ENCODE measurements around the gene OR14C36.
"Not testable (repeated sequence)": the region's sequence is repeated elsewhere in the genome, so short reads cannot be mapped to it uniquely, and the experiment has no call there.

OR14C36 gene, protein sequence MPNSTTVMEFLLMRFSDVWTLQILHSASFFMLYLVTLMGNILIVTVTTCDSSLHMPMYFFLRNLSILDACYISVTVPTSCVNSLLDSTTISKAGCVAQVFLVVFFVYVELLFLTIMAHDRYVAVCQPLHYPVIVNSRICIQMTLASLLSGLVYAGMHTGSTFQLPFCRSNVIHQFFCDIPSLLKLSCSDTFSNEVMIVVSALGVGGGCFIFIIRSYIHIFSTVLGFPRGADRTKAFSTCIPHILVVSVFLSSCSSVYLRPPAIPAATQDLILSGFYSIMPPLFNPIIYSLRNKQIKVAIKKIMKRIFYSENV

GRCh38 chr1:248348475-248348874, at the start of gene OR14C36:
OR14C36 (plus strand) TSS chr1:248348775; CDS start chr1:248348775, 0 bp downstream.
- Histone ChIP-seq H3K27ac (no peak within 1 kb of the TSS), H3K4me3 (no peak within 1 kb of the TSS)

- H3K4me3 ChIP-seq: no peak within 1 kb of the TSS
- H3K27ac ChIP-seq: no peak within 1 kb of the TSS
These were observed 45.3 kb upstream of the OR14C36 start, which contains the start of gene OR2T12 for GRCh38 chr1:248303324-248303723. OR2T12 (minus strand) TSS chr1:248303424; CDS start chr1:248295578, 7,846 bp downstream.

DNA sequence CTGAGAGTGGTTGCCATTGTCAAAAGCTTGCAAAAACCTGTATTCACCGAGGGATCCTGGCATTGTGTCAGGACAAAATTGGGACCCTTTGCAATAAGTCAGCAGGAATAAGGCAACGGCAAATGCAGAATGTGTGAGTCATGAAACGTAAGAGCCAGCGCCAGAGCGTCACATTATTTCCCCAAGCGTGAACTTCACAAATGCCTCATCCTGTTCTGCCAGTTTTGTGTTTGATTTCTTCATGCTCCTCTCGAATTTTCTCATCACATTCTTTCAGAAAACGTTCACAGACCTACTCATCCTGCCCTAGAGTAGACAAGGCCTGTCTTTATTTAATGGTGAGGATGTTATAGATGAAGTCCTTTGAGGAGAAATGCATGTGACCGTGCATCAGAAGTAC, 42.9 kb upstream of the OR14C36 start:
- H3K27ac ChIP-seq, H3K4me3 ChIP-seq: not testable (repeated sequence)

GRCh38 chr1:248306103-248306502, 42.5 kb upstream of the OR14C36 start:
- no peak overlapping the region for H3K4me3 ChIP-seq
- no peak overlapping the region for H3K27ac ChIP-seq

GRCh38 chr1:248306740-248307139, 41.8 kb upstream of the OR14C36 start:
- H3K27ac ChIP-seq, H3K4me3 ChIP-seq: not testable (repeated sequence)

DNA sequence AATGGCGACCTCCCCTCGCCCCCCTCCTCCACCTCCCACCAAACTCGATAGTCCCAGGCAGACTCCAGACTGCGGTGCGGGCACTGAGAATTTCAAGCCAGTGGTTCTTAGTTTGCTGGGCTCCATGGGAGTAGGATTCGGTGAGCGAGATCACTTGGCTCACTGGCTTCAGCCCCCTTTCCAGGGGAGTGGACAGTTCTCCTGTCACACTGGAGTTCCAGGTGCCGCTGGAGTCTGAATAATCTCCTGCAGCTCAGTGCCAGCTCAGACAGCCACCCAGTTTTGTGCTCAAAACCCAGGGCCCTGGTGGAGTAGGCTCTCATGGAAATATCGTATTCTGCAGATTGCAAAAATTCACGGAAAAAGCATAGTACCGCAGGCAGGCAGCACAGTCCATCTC, 31.8 kb upstream of the OR14C36 start:
- no peak overlapping the region for H3K27ac ChIP-seq
- H3K4me3 ChIP-seq: no peak overlapping the region

DNA sequence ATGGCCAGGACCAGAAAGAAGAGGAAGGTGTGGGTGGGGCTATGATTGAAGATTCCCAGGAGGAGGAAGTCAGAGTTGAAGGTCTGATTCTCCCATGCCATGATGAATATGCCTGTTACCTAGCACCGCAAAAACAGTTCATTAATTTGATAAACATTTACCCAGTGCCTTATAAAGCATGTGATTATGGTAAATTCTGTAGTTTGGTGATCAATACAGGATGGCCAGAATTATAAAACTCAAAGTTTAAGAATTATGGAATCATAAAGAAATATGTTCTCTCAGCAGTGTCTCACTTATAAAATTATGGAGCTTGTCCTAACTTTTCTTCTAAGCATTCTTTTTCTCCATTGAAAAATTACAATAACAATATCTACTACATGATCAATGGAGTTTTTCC, 24.1 kb upstream of the OR14C36 start, which contains the start of gene OR2M7:
Gene OR2M7, minus strand, starts transcription at position 101 of the 400 bp plus-strand sequence. Its CDS starts 0 bp downstream, at position 101.
- no peak within 1 kb of the TSS for H3K27ac ChIP-seq
- no peak within 1 kb of the TSS for H3K4me3 ChIP-seq

DNA sequence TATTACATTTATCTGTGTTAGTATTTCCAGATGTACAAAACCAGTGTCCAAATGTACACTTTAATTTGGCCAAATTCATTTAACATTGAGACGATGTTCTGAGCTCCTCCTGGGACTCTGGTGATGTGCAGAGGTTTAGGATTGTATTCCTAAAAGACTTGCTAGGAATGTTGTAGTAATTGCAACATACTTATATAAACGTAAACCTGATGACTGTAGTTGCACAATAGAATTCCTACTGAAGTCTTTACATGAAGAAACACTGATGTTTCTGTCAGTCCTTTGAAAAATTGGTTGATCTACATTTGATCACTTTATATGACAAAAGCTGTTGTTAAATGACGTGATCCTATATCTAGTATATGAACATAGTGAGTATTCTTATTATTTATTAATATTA, 5.1 kb upstream of the OR14C36 start:
- Histone ChIP-seq H3K4me3 (no peak overlapping the region), H3K27ac (no peak overlapping the region)

- H3K27ac ChIP-seq: no peak overlapping the region
- H3K4me3 ChIP-seq: no peak overlapping the region
These were observed 10.8 kb downstream of the OR14C36 start for GRCh38 chr1:248359415-248359814.

GRCh38 chr1:248361121-248361715, 12.6 kb downstream of the OR14C36 start, which contains the start of gene OR2T4:
OR2T4 (plus strand) TSS chr1:248361665; CDS start chr1:248361665, 0 bp downstream.
- no peak within 1 kb of the TSS for H3K27ac ChIP-seq
- no peak within 1 kb of the TSS for H3K4me3 ChIP-seq

GRCh38 chr1:248366609-248367008, 18.0 kb downstream of the OR14C36 start:
- no peak overlapping the region for H3K27ac ChIP-seq
- H3K4me3 ChIP-seq: no peak overlapping the region

DNA sequence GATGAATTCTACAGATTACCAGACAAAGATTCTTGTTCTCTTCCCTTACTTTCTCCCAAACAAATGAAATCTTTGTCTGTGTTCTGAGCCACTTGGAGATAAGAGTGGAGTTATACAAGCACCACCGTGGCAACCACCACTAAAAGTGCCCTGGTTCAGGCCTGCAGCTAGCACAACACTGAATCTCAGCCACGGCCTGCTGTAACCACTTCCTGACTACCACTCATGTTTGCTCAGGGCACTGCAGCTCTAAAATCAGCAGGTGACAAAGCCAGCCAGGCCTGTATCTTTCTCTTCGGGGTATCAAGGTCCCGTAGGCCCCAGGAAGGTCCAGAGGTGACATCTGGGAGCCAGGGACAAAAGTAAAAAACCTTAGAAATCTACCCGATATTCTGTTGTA, 23.8 kb downstream of the OR14C36 start:
- Histone ChIP-seq H3K27ac (no peak overlapping the region), H3K4me3 (no peak overlapping the region)

- no peak overlapping the region for H3K27ac ChIP-seq
These were observed 25.2 kb downstream of the OR14C36 start for GRCh38 chr1:248373761-248374160.

GRCh38 chr1:248375446-248375845, 26.9 kb downstream of the OR14C36 start, which contains the start of gene OR2T6:
OR2T6 (plus strand) TSS chr1:248375746; CDS start chr1:248387609, 11,863 bp downstream.
- no peak within 1 kb of the TSS for H3K27ac ChIP-seq

More at GRCh38 chr1:248373761-248374160, 25.2 kb downstream of the OR14C36 start:
- H3K4me3 ChIP-seq: no peak overlapping the region

DNA sequence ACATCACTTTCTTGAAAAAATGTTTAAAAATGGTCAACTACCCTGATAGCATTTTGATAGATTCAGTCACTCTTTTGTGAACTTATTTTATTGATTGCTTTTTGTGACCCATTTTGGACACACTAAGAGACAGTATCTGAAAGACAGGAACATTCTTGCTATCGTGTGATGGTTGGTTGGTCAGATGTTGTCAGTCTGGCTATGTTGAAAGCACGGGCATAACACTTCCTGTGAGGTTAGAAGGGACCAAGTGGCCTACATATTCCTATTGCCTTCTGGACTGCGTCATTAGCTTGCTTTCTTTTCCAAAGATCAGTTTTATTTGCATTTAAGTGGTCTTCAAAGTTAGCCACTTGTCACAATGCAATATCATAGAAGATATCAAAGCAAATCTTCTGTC, 28.3 kb downstream of the OR14C36 start:
- Histone ChIP-seq H3K4me3 (no peak overlapping the region), H3K27ac (no peak overlapping the region)

More at GRCh38 chr1:248375446-248375845, 26.9 kb downstream of the OR14C36 start, which contains the start of gene OR2T6:
- H3K4me3 ChIP-seq: no peak within 1 kb of the TSS

- Histone ChIP-seq H3K4me3 (no peak overlapping the region), H3K27ac (no peak overlapping the region)
These were observed 32.3 kb downstream of the OR14C36 start for GRCh38 chr1:248380854-248381253.

DNA sequence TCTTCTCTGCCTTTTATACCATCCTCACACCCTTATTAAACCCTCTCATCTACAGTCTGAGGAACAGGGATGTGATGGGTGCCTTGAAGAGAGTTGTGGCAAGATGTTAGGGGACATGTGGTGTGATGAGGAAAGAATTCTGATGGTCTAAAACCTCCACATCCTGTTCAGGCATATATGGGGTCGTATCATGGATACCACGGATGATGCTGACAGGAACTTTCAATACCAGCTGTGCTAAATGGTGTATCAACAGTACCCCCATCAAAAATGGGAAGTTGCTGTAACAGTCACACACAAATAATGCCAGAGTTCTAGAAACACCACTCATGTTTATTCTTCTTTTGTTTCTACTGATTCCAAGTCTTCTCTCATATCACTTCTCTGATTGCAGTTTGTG, 39.9 kb downstream of the OR14C36 start:
- H3K4me3 ChIP-seq: no peak overlapping the region
- H3K27ac ChIP-seq: no peak overlapping the region

- Histone ChIP-seq H3K4me3 (no peak overlapping the region), H3K27ac (no peak overlapping the region)
These were observed 44.5 kb downstream of the OR14C36 start for GRCh38 chr1:248393050-248393449.
